Measurements from ENCODE around the gene VAMP1. TPM values are rescaled to one million over a fixed set of nuclear protein-coding genes. Genes with fewer than 3 reads are reported as not detected.

The VAMP1 gene
- total RNA-seq, 1 experiment from 2014 or later, result 10.3 TPM

DNA sequence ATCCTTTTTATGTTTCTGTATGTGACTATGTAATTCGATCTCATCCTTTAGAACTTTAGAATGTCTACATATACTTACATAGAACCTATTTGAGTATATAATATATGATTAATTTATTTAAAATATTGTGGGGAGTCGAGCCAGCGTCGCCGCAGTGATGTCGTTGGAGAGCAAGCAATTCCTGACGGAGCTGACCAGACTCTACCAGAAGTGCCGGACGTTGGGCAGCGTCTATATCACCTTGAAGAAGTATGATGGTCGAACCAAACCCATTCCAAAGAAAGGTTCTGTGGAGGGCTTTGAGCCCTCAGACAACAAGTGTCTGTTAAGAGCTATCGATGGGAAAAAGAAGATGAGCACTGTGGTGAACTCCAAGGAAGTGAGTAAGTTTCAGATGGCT, 32.1 kb downstream of the VAMP1 start:
- H2BK120ac ChIP-seq (ENCODE audit: low read depth, low read length, poor library complexity, severe bottlenecking), result no peak overlapping the region
- H3K23me2 ChIP-seq (ENCODE audit: insufficient read length, low read depth, low read length, poor library complexity, severe bottlenecking), result no peaks in the 10 kb centered on the region
- Mint-ChIP-seq H3K4me1 (peaks cover 14 to 18% of the 10 kb centered on the region in 2 experiments), H3K9me3 (0 out of 5 replicates have a peak, but pooled peaks cover 0 to 2% of the 10 kb centered on the region in 2 experiments), H3K27me3 (ENCODE audit: low read depth) (no peaks in the 10 kb centered on the region; the same call in 1 of the 2 replicates), H3K4me3 (no peak overlapping the region), H3K27ac (no peak overlapping the region), H3K36me3 (ENCODE audit: insufficient read depth in 1 of 3, low read depth in 3 of 3) (no peaks in the 10 kb centered on the region; a peak in 1 of 7 replicates)
- H2BK5ac ChIP-seq (ENCODE audit: insufficient read length, low read length), result no peak overlapping the region
- H4K8ac ChIP-seq (replicated peaks; ENCODE audit: insufficient read length, low read depth, low read length), result no peak overlapping the region
- TF ChIP-seq, protein P1, sequence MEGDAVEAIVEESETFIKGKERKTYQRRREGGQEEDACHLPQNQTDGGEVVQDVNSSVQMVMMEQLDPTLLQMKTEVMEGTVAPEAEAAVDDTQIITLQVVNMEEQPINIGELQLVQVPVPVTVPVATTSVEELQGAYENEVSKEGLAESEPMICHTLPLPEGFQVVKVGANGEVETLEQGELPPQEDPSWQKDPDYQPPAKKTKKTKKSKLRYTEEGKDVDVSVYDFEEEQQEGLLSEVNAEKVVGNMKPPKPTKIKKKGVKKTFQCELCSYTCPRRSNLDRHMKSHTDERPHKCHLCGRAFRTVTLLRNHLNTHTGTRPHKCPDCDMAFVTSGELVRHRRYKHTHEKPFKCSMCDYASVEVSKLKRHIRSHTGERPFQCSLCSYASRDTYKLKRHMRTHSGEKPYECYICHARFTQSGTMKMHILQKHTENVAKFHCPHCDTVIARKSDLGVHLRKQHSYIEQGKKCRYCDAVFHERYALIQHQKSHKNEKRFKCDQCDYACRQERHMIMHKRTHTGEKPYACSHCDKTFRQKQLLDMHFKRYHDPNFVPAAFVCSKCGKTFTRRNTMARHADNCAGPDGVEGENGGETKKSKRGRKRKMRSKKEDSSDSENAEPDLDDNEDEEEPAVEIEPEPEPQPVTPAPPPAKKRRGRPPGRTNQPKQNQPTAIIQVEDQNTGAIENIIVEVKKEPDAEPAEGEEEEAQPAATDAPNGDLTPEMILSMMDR (conservative IDR thresholded peaks at IDR 0.05), result no peak
- H3K4me2 ChIP-seq (ENCODE audit: insufficient read depth, insufficient read length, low read length), result no peak overlapping the region
- no peak overlapping the region for H4K5ac ChIP-seq (ENCODE audit: insufficient read length, low read depth, low read length)
- H3K23ac ChIP-seq (ENCODE audit: insufficient read length, low read depth, low read length), result no peak overlapping the region
- WGBS (ENCODE audit: extremely low coverage, insufficient read length, low lambda C conversion rate), result no CpG with 5 or more reads among the region's 12 CpGs
- no peak overlapping the region for H3K56ac ChIP-seq (ENCODE audit: insufficient read length, low read depth, low read length)
- H3K14ac ChIP-seq (ENCODE audit: insufficient read depth, low read length), result no peak overlapping the region
- no peak overlapping the region for H3K4ac ChIP-seq (ENCODE audit: low read depth, low read length)
- H3K9me3 ChIP-seq (ENCODE audit: control insufficient read depth, low read depth, low read length), result no peaks in the 10 kb centered on the region
- no peak overlapping the region for H2BK12ac ChIP-seq (ENCODE audit: insufficient read length, low read depth, low read length)
- DNase-seq, result no peak
- no peaks in the 10 kb centered on the region for H3K79me1 ChIP-seq (ENCODE audit: insufficient read depth, low read depth, low read length, poor library complexity, severe bottlenecking)
- H3K27me3 ChIP-seq (ENCODE audit: insufficient read depth, low read length), result no peaks in the 10 kb centered on the region; the same call in 1 of the 2 replicates
- no peaks in the 10 kb centered on the region for H3K79me2 ChIP-seq (ENCODE audit: insufficient read depth, low read length)
- H3T11ph ChIP-seq (ENCODE audit: low read length), result no peak overlapping the region
- H2BK15ac ChIP-seq (ENCODE audit: low read depth, low read length), result no peak overlapping the region
- H4K91ac ChIP-seq (ENCODE audit: insufficient read length, low read depth, low read length), result no peak overlapping the region
- H2AK5ac ChIP-seq (ENCODE audit: insufficient read length, low read length), result no peak overlapping the region
- H2AFZ ChIP-seq (ENCODE audit: low read length), result no peak overlapping the region
- no peak overlapping the region for H3K27ac ChIP-seq (ENCODE audit: insufficient read length, low read depth, low read length)
- H3K9ac ChIP-seq (ENCODE audit: extremely low read depth, insufficient read length, low read length), result no peak overlapping the region
- no peak overlapping the region for H2BK20ac ChIP-seq (ENCODE audit: low read depth, low read length, poor library complexity, severe bottlenecking)
- no peaks in the 10 kb centered on the region for H4K20me1 ChIP-seq (ENCODE audit: control insufficient read depth, insufficient read depth, insufficient read length)
- H3K18ac ChIP-seq (ENCODE audit: insufficient read length, low read depth, low read length), result no peak overlapping the region
- no peaks in the 10 kb centered on the region for H3K4me1 ChIP-seq (ENCODE audit: insufficient read depth, low read length)

All from H9 (cell line).